IPS-20b (cell line): Measurements from ENCODE around the gene PPP4R3A.
"Not testable (repeated sequence)": the region's sequence is repeated elsewhere in the genome, so short reads cannot be mapped to it uniquely, and the experiment has no call there.

Source experiments
- H3K27ac ChIP-seq: one replicate; pipeline ENCODE4 v1.5.1; 2013; ENCODE audit warnings: low read length
- H3K27me3 ChIP-seq: 2 replicates; pipeline ENCODE4 v1.6.1; 2013; ENCODE audit warnings: mild to moderate bottlenecking, low read length, inconsistent platforms; ENCODE audit not compliant: insufficient read depth
- H3K36me3 ChIP-seq: 2 replicates; pipeline ENCODE4 v1.6.1; 2013; ENCODE audit warnings: low read depth, mild to moderate bottlenecking, inconsistent platforms, low read length, moderate library complexity; ENCODE audit not compliant: insufficient read depth
- H3K4me1 ChIP-seq: 2 replicates; pipeline ENCODE4 v1.6.1; 2013; ENCODE audit warnings: mild to moderate bottlenecking, control low read depth, inconsistent platforms, low read length, moderate library complexity; ENCODE audit not compliant: insufficient read depth
- H3K4me3 ChIP-seq: 2 replicates; pipeline ENCODE4 v1.5.1; 2013; ENCODE audit warnings: mild to moderate bottlenecking, low read length, inconsistent platforms
- H3K9ac ChIP-seq: 2 replicates; pipeline ENCODE4 v1.6.1; 2013; ENCODE audit warnings: low read depth, mild to moderate bottlenecking, inconsistent platforms, low read length, moderate library complexity
- H3K9me3 ChIP-seq: 2 replicates; pipeline ENCODE4 v1.6.1; 2013; ENCODE audit warnings: mild to moderate bottlenecking, low read depth, low read length, inconsistent platforms; ENCODE audit not compliant: insufficient read depth

Gene PPP4R3A

DNA sequence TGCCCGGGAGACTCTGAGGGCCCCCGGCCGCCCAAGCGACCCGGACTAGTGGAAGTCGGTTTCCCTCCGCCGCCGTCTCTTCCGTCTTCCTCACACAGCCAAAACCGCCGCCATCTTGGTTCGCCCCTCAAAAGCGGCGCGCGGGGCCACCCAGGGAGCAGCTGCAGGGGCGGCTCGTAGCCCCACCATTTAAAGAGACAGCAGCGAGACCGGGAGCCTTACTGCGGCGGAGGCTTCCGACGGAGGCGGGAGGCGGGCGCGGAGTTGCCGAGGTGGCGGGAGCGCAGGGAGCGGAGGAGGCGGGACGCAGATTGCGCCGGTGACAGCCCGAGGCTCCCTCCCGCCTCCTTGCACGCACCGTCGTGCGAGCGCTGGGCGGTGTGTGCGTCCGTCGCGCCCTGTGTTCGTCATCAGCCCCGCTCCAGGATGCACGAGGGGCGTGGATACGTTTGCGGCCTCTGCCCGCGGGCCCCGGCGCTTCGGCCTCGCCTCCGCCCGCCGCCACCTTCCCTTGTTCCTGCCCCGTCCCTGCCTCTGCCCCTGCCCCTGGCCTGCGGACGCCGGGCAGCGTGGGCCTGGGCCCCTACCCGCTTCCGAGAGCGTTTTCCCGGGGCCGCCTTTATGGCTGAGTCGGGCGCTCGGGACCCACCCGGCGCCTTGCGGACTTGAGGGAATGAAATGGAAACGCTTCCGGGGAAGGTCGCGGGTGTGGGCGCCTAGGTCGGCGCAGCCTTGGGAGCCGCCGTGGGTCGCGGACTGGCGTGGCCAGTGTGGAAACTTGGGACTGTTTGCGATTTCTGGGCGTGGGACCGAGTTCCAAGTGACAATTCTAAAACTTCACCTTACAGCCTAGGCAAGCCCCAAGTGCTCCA is at the start of gene PPP4R3A:
TSS of gene PPP4R3A (minus strand) at position 140 of the 872 bp plus-strand sequence. CDS start 663 bp downstream, outside the sequence.
- Histone ChIP-seq H3K27ac (peak within 1 kb of the TSS; percentile 36), H3K9me3 (no peaks in the 10 kb centered on the region), H3K4me3 (peak within 1 kb of the TSS; percentile 95), H3K4me1 (no peaks in the 10 kb centered on the region), H3K36me3 (peaks cover 20% of the 10 kb centered on the region), H3K27me3 (no peaks in the 10 kb centered on the region), H3K9ac (peak within 1 kb of the TSS; percentile 85)

DNA sequence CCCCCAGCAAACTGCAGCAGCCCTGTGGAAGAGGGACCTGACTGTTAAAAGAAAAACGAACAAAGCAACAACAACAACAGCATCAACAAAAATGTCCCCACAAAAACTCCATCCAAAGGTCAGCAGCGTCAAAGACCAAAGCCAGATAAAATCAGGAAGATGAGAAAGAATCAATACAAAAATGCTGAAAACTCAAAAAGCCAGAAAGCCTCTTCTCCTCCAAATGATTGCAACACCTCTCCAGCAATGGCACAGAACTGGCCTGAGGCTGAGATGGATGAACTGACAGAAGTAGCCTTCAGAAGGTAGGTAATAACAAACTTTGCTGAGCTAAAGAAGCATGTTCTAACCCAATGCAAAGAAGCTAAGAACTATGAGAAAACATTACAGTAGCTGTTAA is 45.4 kb upstream of the PPP4R3A start:
- no peaks in the 10 kb centered on the region; the same call in 1 of the 2 replicates for H3K9me3 ChIP-seq
- H3K36me3 ChIP-seq = no peaks in the 10 kb centered on the region
- H3K4me1 ChIP-seq = no peaks in the 10 kb centered on the region
- no peak overlapping the region for H3K4me3 ChIP-seq
- no peak overlapping the region for H3K27ac ChIP-seq
- H3K9ac ChIP-seq = no peak overlapping the region
- no peaks in the 10 kb centered on the region for H3K27me3 ChIP-seq

DNA sequence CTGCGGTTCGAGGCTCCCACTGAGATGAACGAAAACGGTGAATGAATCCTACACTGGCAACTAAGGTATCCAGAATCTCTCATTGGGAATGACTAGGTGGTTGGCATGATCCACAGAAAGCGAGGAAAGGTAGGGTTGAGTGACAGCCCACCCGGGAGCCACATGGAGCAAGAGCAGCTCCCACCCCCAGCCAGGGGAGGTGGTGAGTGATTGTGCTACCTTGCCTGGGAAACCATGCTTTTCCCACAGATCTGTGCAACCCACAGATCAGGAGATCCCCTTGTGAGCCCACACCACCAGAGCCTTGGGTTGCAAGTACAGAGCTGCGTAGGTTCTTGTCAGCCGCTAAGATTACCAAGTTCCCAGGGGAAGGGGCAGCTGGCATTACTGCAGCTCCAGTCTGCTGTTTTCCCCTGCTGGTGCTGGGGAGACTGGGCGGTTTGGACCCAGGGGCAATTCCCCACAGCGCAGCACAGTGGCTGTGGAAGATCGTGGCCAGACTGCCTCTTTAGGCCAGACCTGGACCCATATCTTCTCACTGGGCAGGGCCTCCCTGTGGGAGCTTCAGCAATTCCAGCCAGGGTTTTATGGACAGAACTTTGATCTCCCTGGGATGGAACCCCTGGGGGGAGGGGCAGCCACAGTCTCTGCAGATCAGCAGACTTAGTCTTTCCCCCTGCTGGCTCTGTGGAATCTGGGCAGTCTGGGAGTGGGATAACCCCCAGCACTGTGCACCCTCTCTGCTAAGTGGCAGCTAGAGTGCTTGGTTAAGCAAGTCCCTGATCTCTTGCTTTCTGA is 44.6 kb upstream of the PPP4R3A start:
- Histone ChIP-seq H3K27me3 (no peaks in the 10 kb centered on the region), H3K9ac (no peak overlapping the region), H3K4me1 (no peaks in the 10 kb centered on the region), H3K36me3 (no peaks in the 10 kb centered on the region), H3K27ac (no peak overlapping the region), H3K9me3 (no peaks in the 10 kb centered on the region; the same call in 1 of the 2 replicates), H3K4me3 (no peak overlapping the region)

DNA sequence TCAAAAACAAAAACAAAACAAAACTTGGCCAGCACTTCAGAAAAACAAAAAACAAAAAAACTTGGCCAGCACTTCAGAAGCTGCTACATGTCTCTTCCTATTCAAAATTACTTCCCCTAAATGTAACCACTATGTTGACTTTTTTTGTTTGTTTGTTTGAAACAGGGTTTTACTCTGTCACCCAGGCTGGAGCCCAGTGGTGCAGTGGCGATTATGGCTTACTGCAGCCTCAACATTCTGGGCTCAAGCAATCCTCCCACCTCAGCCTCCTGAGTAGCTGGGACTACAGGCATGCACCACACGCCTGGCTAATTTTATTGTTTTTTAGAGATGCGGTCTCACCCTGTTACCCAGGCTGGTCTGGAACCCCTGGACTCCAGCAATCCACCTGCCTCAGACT is 38.0 kb upstream of the PPP4R3A start:
- no peak overlapping the region for H3K4me3 ChIP-seq
- H3K36me3 ChIP-seq = no peaks in the 10 kb centered on the region
- no peak overlapping the region for H3K27ac ChIP-seq
- H3K27me3 ChIP-seq = no peaks in the 10 kb centered on the region
- H3K9ac ChIP-seq = no peak overlapping the region
- H3K9me3 ChIP-seq = no peaks in the 10 kb centered on the region
- H3K4me1 ChIP-seq = no peaks in the 10 kb centered on the region

DNA sequence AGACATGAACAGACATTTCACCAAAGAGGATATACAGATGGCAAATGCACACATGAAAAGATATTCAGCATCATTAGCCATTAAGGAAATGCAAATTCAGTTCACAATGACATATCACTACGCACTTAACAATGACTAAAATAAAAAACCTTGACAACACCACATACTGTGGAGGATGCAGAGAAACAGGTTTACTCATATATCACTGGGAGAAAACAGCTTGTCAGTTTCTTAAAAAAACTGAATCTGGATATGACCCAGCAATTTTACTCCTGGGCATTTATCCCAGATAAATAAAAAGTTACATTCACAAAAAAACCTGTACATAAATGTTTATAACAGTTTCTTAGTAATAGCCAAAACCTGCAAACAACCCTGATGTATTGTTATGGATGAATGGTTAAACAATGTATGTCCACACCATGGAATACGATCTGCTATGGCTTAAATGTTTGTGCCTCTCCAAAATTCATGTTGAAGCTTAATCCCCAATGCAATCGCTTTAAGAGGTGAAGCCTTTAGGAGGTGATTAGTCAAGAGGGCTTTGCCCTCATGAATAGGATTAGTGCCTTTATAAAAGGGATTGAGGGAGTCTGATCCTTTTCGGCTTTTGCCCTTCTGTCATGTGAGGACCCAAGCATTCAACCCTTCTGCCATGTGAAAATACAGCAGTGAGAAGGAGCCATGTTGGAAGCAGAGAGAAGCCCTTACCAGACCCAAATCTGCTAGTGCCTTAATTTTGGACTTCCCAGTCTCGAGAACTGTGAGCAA is 36.0 kb upstream of the PPP4R3A start:
- Histone ChIP-seq H3K27ac (no peak overlapping the region), H3K36me3 (no peaks in the 10 kb centered on the region)

DNA sequence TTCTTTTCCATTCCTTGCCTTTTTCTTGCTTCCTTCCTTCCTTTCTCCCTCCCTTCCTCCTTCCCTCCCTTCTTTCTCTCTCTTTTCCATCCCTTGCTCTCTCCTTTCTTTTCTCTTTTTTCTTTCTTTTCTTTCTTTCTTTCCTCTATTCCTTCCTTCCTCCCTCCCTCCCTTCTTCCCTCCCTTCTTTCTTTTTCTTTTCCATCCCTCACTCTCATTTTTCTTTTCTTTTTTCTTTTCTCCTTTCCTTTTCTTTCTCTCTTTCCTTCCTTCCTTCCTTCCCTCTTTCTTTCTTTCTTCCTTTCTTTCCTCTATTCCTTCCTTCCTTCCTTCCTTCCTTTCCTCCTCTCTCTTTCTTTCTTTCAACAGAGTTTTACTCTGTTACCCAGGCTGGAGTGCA is 35.1 kb upstream of the PPP4R3A start:
- Histone ChIP-seq H3K36me3 (no peaks in the 10 kb centered on the region), H3K4me1 (no peaks in the 10 kb centered on the region), H3K9ac (no peak overlapping the region), H3K27me3 (no peaks in the 10 kb centered on the region), H3K27ac (no peak overlapping the region), H3K4me3 (no peak overlapping the region), H3K9me3 (peaks cover under 1% of the 10 kb centered on the region; the same call in 1 of the 2 replicates)

More for the DNA sequence above, 36.0 kb upstream of the PPP4R3A start:
- H3K4me1 ChIP-seq = no peaks in the 10 kb centered on the region
- no peak overlapping the region for H3K9ac ChIP-seq
- no peaks in the 10 kb centered on the region for H3K9me3 ChIP-seq
- no peak overlapping the region for H3K4me3 ChIP-seq
- no peaks in the 10 kb centered on the region for H3K27me3 ChIP-seq

DNA sequence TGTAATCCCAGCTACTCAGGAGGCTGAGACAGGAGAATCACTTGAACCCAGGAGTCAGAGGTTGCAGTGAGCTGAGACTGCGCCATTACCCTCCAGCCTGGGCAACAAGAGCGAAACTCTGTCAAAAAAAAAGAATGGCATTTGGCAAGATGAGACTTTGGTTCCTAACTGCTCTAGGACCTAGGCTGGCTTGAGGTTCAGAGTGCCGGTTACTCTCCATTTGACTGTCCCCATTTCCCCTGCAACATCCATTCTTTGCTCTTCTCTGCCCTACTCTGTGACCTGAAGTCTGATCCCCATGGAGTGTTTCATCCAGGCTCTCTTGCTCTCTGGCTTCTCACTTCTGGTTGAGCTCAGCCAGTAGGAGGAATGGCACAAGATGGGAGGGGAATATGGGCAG is 26.2 kb upstream of the PPP4R3A start:
- Histone ChIP-seq H3K27ac (no peak overlapping the region), H3K27me3 (no peaks in the 10 kb centered on the region), H3K36me3 (no peaks in the 10 kb centered on the region), H3K4me3 (no peak overlapping the region), H3K9ac (no peak overlapping the region), H3K4me1 (no peaks in the 10 kb centered on the region), H3K9me3 (peaks cover 13% of the 10 kb centered on the region; the same call in 1 of the 2 replicates)

DNA sequence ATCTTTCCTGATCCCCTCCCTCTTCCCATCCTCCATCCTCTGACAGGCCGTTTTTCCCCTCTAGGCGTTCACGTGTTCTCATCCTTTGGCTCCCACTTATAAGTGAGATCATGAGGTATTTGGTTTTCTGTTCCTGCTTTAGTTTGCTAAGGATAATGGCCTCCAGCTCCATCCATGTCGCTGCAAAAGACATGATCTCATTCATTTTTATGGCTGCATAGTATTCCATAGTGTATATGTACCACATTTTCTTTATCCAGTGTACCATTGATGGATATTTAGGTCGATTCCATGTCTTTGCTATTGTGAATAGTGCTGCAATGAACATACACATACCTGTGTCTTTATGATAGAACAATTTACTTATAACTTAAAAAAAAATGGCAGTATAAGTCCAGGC is 23.9 kb upstream of the PPP4R3A start:
- H3K36me3 ChIP-seq, H3K27me3 ChIP-seq, H3K27ac ChIP-seq, H3K9ac ChIP-seq, H3K9me3 ChIP-seq, H3K4me1 ChIP-seq, H3K4me3 ChIP-seq: not testable (repeated sequence)

DNA sequence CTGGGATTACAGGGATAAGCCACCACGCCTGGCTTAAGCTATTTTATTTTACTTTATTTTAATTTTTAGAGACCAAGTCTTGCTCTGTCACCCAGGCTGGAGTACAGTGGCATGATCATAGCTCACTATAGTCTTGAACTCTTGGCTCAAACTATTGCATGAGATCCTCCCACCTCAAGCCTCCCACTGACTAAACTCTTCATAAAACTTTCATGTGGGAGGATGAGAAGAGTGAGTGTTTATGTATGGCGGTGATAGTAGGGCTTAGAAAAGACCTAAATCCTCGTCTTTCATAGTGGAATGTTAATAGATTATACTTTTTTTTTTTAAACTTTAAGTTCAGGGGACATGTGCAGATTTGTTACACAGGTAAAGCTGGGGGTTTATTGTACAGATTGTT is 23.5 kb upstream of the PPP4R3A start:
- Histone ChIP-seq H3K9ac (no peak overlapping the region), H3K27me3 (no peaks in the 10 kb centered on the region), H3K36me3 (no peaks in the 10 kb centered on the region), H3K4me1 (no peaks in the 10 kb centered on the region), H3K4me3 (no peak overlapping the region), H3K27ac (no peak overlapping the region), H3K9me3 (no peaks in the 10 kb centered on the region)

DNA sequence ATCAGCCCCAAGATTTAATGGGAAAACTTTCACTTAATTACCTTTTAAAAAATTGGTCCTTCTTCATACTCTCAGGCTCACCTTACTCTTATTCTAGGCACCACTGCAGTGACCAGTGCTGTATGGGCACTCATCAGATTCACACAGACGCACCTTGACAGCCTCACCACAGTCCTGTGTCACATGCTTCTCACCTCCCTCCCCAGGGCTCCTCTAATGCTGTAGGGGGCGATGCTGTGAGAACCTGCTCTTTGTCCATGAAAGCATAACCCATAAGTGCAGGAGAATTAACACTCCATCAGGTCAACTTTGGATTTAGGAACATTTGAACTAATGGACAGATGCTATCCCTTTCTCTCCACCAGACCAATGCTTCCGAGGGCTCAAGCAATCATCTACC is 13.9 kb upstream of the PPP4R3A start:
- Histone ChIP-seq H3K4me3 (no peak overlapping the region), H3K9ac (no peak overlapping the region), H3K27ac (no peak overlapping the region), H3K4me1 (no peaks in the 10 kb centered on the region), H3K27me3 (no peaks in the 10 kb centered on the region), H3K9me3 (no peaks in the 10 kb centered on the region), H3K36me3 (no peaks in the 10 kb centered on the region)

DNA sequence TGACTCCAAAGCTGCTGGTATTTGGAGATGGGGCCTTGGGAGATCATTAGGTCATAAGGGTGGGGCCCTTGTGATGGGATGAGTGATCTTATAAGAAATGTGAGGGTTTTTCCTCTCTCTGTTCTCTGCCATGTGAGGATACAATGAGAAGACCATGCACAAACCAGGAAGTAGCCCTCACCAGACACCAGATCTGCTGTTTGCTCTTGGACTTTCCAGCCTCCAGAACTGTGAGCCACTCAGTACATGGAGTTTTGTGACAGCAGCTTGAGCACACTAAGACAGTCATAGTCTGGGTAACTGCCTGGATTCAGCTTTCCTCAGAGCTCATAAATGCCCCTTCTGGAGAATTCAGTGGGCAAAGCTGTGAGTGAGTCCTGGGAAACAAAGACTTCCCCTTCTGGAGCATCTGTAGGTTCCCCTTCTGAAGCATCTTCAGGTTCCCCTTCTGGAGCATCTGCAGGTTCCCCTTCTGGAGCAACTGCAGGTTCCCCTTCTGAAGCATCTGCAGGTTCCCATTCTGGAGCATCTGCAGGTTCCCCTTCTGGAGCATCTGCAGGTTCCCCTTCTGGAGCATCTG is 11.0 kb upstream of the PPP4R3A start:
- no peak overlapping the region for H3K27ac ChIP-seq
- no peaks in the 10 kb centered on the region for H3K36me3 ChIP-seq
- H3K9me3 ChIP-seq = no peaks in the 10 kb centered on the region
- H3K4me1 ChIP-seq = no peaks in the 10 kb centered on the region
- no peak overlapping the region for H3K9ac ChIP-seq
- no peak overlapping the region for H3K4me3 ChIP-seq
- H3K27me3 ChIP-seq = no peaks in the 10 kb centered on the region
